Activated CD4-positive, alpha-beta T cell treated with anti-CD3 and anti-CD28 coated beads, Interleukin-2, amount 10 ng/mL, durations not matched to agents 24 days and 14 days (primary cell): ENCODE data around the gene MEX3A. TPM values are rescaled to one million over a fixed set of nuclear protein-coding genes. Genes with fewer than 3 reads are reported as not detected.
A peak's percentile ranks its signal among the peaks of the same experiment; 100 is the strongest.

ENCODE experiments used
- DNase-seq: peaks from one replicate; pipeline ENCODE4 v3.0.0; 2022
- H3K27ac Mint-ChIP-seq: one replicate; pipeline ENCODE4 v1.8.0; 2022; ENCODE audit warnings: mild to moderate bottlenecking, mixed read lengths
- H3K27me3 Mint-ChIP-seq: one replicate; pipeline ENCODE4 v1.8.0; 2022; ENCODE audit warnings: mixed read lengths
- H3K36me3 Mint-ChIP-seq: one replicate; pipeline ENCODE4 v1.8.0; 2022; ENCODE audit warnings: low read depth, mild to moderate bottlenecking, mixed read lengths
- H3K4me1 Mint-ChIP-seq: one replicate; pipeline ENCODE4 v1.8.0; 2021; ENCODE audit warnings: mixed read lengths
- H3K4me3 Mint-ChIP-seq: one replicate; pipeline ENCODE4 v1.8.0; 2022; ENCODE audit warnings: mild to moderate bottlenecking, moderate library complexity, mixed read lengths
- H3K9me3 Mint-ChIP-seq: one replicate; pipeline ENCODE4 v1.8.0; 2021; ENCODE audit warnings: mixed read lengths
- intact Hi-C: fragments of 100-400 bp; cut with micrococcal nuclease; formaldehyde crosslinking; loops from one replicate; pipeline ENCODE4 v1.15.1; 2023
- total RNA-seq: library from RNA; stranded (reverse); gene quantifications from 2 replicates; pipeline ENCODE4 v1.2.3, GENCODE V29; 2022

The MEX3A gene
- total RNA-seq, 1 donor from 2014 or later: 0.84 TPM

- H3K27me3 Mint-ChIP-seq: peaks cover 34% of the 10 kb centered on the region
- intact Hi-C loops: no loop called here
- no peak for DNase-seq
- H3K4me1 Mint-ChIP-seq: peaks cover 63% of the 10 kb centered on the region
- H3K9me3 Mint-ChIP-seq: peaks cover 5% of the 10 kb centered on the region
- peak overlapping the region; percentile 96 for H3K27ac Mint-ChIP-seq
- no peaks in the 10 kb centered on the region for H3K36me3 Mint-ChIP-seq
- no peak overlapping the region for H3K4me3 Mint-ChIP-seq
Observed at GRCh38 chr1:156102633-156103511, 20.6 kb upstream of the MEX3A start.

- no peak overlapping the region for H3K27ac Mint-ChIP-seq
- H3K36me3 Mint-ChIP-seq: no peaks in the 10 kb centered on the region
- no peak for DNase-seq
- peaks cover 67% of the 10 kb centered on the region for H3K4me1 Mint-ChIP-seq
- intact Hi-C loops: no loop called here
- H3K9me3 Mint-ChIP-seq: peaks cover 5% of the 10 kb centered on the region
- H3K27me3 Mint-ChIP-seq: peaks cover 30% of the 10 kb centered on the region
- no peak overlapping the region for H3K4me3 Mint-ChIP-seq
Observed at GRCh38 chr1:156101880-156102279, 19.6 kb upstream of the MEX3A start.

GRCh38 chr1:156100205-156100995 lies 18.1 kb upstream of the MEX3A start:
- Mint-ChIP-seq H3K4me1 (peaks cover 67% of the 10 kb centered on the region), H3K27ac (peak overlapping the region; percentile 76), H3K27me3 (peaks cover 31% of the 10 kb centered on the region), H3K4me3 (no peak overlapping the region), H3K36me3 (no peaks in the 10 kb centered on the region), H3K9me3 (peaks cover 5% of the 10 kb centered on the region)
- intact Hi-C loops: no loop called here
- no peak for DNase-seq

GRCh38 chr1:156099282-156099681 lies 17.0 kb upstream of the MEX3A start:
- Mint-ChIP-seq H3K9me3 (peaks cover 5% of the 10 kb centered on the region), H3K27me3 (peaks cover 31% of the 10 kb centered on the region), H3K27ac (peak overlapping the region; percentile 57), H3K4me3 (no peak overlapping the region), H3K36me3 (no peaks in the 10 kb centered on the region), H3K4me1 (peaks cover 56% of the 10 kb centered on the region)
- no peak for DNase-seq
- intact Hi-C loops: no loop called here

- peaks cover 34% of the 10 kb centered on the region for H3K27me3 Mint-ChIP-seq
- H3K27ac Mint-ChIP-seq: peak overlapping the region; percentile 97
- DNase-seq: no peak
- intact Hi-C loops: no loop called here
- H3K4me1 Mint-ChIP-seq: peaks cover 52% of the 10 kb centered on the region
- H3K9me3 Mint-ChIP-seq: peaks cover 5% of the 10 kb centered on the region
- H3K36me3 Mint-ChIP-seq: no peaks in the 10 kb centered on the region
- H3K4me3 Mint-ChIP-seq: peak overlapping the region; percentile 47
Observed at GRCh38 chr1:156098784-156099183, 16.5 kb upstream of the MEX3A start.

- Mint-ChIP-seq H3K4me3 (peak overlapping the region; percentile 47), H3K27ac (peak overlapping the region; percentile 97), H3K27me3 (peaks cover 33% of the 10 kb centered on the region), H3K9me3 (peaks cover 5% of the 10 kb centered on the region), H3K4me1 (peaks cover 46% of the 10 kb centered on the region), H3K36me3 (no peaks in the 10 kb centered on the region)
- intact Hi-C loops: loop anchor here (1.0 kb wide), 4 partner anchors 9 to 126 kb away; partner anchors contain the start of gene LMNA
- peak; percentile 75 for DNase-seq
Observed at GRCh38 chr1:156097499-156098178, 15.4 kb upstream of the MEX3A start.

GRCh38 chr1:156096640-156097391 lies 14.6 kb upstream of the MEX3A start:
- H3K27ac Mint-ChIP-seq: peak overlapping the region; percentile 97
- intact Hi-C loops: loop anchor here (1.0 kb wide), 4 partner anchors 9 to 126 kb away; partner anchors contain the start of gene LMNA
- H3K36me3 Mint-ChIP-seq: no peaks in the 10 kb centered on the region
- H3K4me1 Mint-ChIP-seq: peaks cover 46% of the 10 kb centered on the region
- peaks cover 5% of the 10 kb centered on the region for H3K9me3 Mint-ChIP-seq
- H3K27me3 Mint-ChIP-seq: peaks cover 34% of the 10 kb centered on the region
- peak; percentile 94 for DNase-seq
- peak overlapping the region; percentile 47 for H3K4me3 Mint-ChIP-seq

GRCh38 chr1:156095906-156096508 lies 13.7 kb upstream of the MEX3A start:
- Mint-ChIP-seq H3K27ac (peak overlapping the region; percentile 97), H3K4me1 (peaks cover 41% of the 10 kb centered on the region)
- DNase-seq: no peak

GRCh38 chr1:156091610-156092009 lies 9.3 kb upstream of the MEX3A start:
- H3K9me3 Mint-ChIP-seq: no peaks in the 10 kb centered on the region
- peaks cover 34% of the 10 kb centered on the region for H3K27me3 Mint-ChIP-seq
- H3K4me3 Mint-ChIP-seq: no peak overlapping the region

More at GRCh38 chr1:156095906-156096508, 13.7 kb upstream of the MEX3A start:
- peak overlapping the region; percentile 47 for H3K4me3 Mint-ChIP-seq
- peaks cover 5% of the 10 kb centered on the region for H3K9me3 Mint-ChIP-seq
- H3K36me3 Mint-ChIP-seq: no peaks in the 10 kb centered on the region
- peaks cover 29% of the 10 kb centered on the region for H3K27me3 Mint-ChIP-seq
- intact Hi-C loops: no loop called here

GRCh38 chr1:156090840-156091188 lies 8.5 kb upstream of the MEX3A start:
- Mint-ChIP-seq H3K36me3 (no peaks in the 10 kb centered on the region), H3K9me3 (no peaks in the 10 kb centered on the region), H3K4me1 (peaks cover 6% of the 10 kb centered on the region), H3K27ac (no peak overlapping the region), H3K27me3 (peaks cover 41% of the 10 kb centered on the region), H3K4me3 (no peak overlapping the region)
- intact Hi-C loops: loop anchor here (1.0 kb wide), 1 partner anchor 39 kb away; no protein-coding TSS in a partner anchor
- peak; percentile 95 for DNase-seq

More at GRCh38 chr1:156091610-156092009, 9.3 kb upstream of the MEX3A start:
- intact Hi-C loops: no loop called here
- Mint-ChIP-seq H3K4me1 (peaks cover 13% of the 10 kb centered on the region), H3K36me3 (no peaks in the 10 kb centered on the region), H3K27ac (no peak overlapping the region)
- no peak for DNase-seq

- intact Hi-C loops: loop anchor here (1.0 kb wide), 1 partner anchor 40 kb away; no protein-coding TSS in a partner anchor
- Mint-ChIP-seq H3K36me3 (no peaks in the 10 kb centered on the region), H3K4me3 (no peak overlapping the region), H3K27me3 (peaks cover 44% of the 10 kb centered on the region), H3K4me1 (peaks cover 2% of the 10 kb centered on the region), H3K9me3 (no peaks in the 10 kb centered on the region), H3K27ac (no peak overlapping the region)
- no peak for DNase-seq
Observed at GRCh38 chr1:156090138-156090839, 8.0 kb upstream of the MEX3A start.

- no peak for DNase-seq
- H3K27me3 Mint-ChIP-seq: peaks cover 46% of the 10 kb centered on the region
- H3K4me1 Mint-ChIP-seq: peaks cover 2% of the 10 kb centered on the region
- no peaks in the 10 kb centered on the region for H3K36me3 Mint-ChIP-seq
- no peaks in the 10 kb centered on the region for H3K9me3 Mint-ChIP-seq
- no peak overlapping the region for H3K27ac Mint-ChIP-seq
- no peak overlapping the region for H3K4me3 Mint-ChIP-seq
- intact Hi-C loops: loop anchor here (1.0 kb wide), 1 partner anchor 41 kb away; no protein-coding TSS in a partner anchor
Observed at GRCh38 chr1:156089704-156090103, 7.4 kb upstream of the MEX3A start.
